GM18868 (cell line): ENCODE results near the gene B3GNT5.

Experiments
- ATAC-seq: cut with Tn5 transposase; IDR thresholded peaks from one replicate; pipeline ENCODE4 v1.9.1; 2021; ENCODE audit warnings: mild to moderate bottlenecking, moderate library complexity; ENCODE audit not compliant: unreplicated experiment

The B3GNT5 gene

GRCh38 chr3:183264268-183264667 is 11.2 kb downstream of the B3GNT5 start:
- no peak for ATAC-seq

- ATAC-seq = no peak
Observed at GRCh38 chr3:183265157-183265642, 12.1 kb downstream of the B3GNT5 start.

- ATAC-seq = no peak
Observed at GRCh38 chr3:183265834-183266417, 12.9 kb downstream of the B3GNT5 start.

GRCh38 chr3:183266454-183266853 is 13.4 kb downstream of the B3GNT5 start:
- no peak for ATAC-seq

- no peak for ATAC-seq
Observed at GRCh38 chr3:183267140-183267539, 14.1 kb downstream of the B3GNT5 start.

- no peak for ATAC-seq
Observed at GRCh38 chr3:183268366-183268765, 15.3 kb downstream of the B3GNT5 start.

- ATAC-seq = no peak
Observed at GRCh38 chr3:183269345-183269744, 16.3 kb downstream of the B3GNT5 start.

- no peak for ATAC-seq
Observed at GRCh38 chr3:183270344-183270743, 17.3 kb downstream of the B3GNT5 start.

- no peak for ATAC-seq
Observed at GRCh38 chr3:183272142-183272541, 19.1 kb downstream of the B3GNT5 start.

GRCh38 chr3:183272791-183273190 is 19.7 kb downstream of the B3GNT5 start:
- no peak for ATAC-seq

GRCh38 chr3:183274609-183275008 is 21.6 kb downstream of the B3GNT5 start:
- no peak for ATAC-seq

GRCh38 chr3:183275418-183275817 is 22.4 kb downstream of the B3GNT5 start:
- ATAC-seq = no peak

- ATAC-seq = no peak
Observed at GRCh38 chr3:183275937-183276336, 22.9 kb downstream of the B3GNT5 start.

- ATAC-seq = no peak
Observed at GRCh38 chr3:183277260-183277659, 24.2 kb downstream of the B3GNT5 start.

GRCh38 chr3:183278479-183279088 is 25.5 kb downstream of the B3GNT5 start:
- ATAC-seq = no peak

- ATAC-seq = no peak
Observed at GRCh38 chr3:183279371-183279770, 26.3 kb downstream of the B3GNT5 start.

- no peak for ATAC-seq
Observed at GRCh38 chr3:183281126-183281797, 28.2 kb downstream of the B3GNT5 start.

GRCh38 chr3:183283886-183284285 is 30.8 kb downstream of the B3GNT5 start:
- ATAC-seq = no peak

GRCh38 chr3:183284570-183284969 is 31.5 kb downstream of the B3GNT5 start:
- ATAC-seq = no peak

GRCh38 chr3:183285318-183285717 is 32.3 kb downstream of the B3GNT5 start:
- no peak for ATAC-seq

GRCh38 chr3:183285828-183286457 is 32.9 kb downstream of the B3GNT5 start:
- peak; percentile 97 for ATAC-seq
